Medulla oblongata (tissue), 1 donor: ENCODE measurements around the gene DCC.

Experiments
- DNase-seq: peaks from one replicate; pipeline ENCODE4 v3.0.0-alpha.2; 2015; ENCODE audit errors: extremely low spot score

Gene DCC, protein sequence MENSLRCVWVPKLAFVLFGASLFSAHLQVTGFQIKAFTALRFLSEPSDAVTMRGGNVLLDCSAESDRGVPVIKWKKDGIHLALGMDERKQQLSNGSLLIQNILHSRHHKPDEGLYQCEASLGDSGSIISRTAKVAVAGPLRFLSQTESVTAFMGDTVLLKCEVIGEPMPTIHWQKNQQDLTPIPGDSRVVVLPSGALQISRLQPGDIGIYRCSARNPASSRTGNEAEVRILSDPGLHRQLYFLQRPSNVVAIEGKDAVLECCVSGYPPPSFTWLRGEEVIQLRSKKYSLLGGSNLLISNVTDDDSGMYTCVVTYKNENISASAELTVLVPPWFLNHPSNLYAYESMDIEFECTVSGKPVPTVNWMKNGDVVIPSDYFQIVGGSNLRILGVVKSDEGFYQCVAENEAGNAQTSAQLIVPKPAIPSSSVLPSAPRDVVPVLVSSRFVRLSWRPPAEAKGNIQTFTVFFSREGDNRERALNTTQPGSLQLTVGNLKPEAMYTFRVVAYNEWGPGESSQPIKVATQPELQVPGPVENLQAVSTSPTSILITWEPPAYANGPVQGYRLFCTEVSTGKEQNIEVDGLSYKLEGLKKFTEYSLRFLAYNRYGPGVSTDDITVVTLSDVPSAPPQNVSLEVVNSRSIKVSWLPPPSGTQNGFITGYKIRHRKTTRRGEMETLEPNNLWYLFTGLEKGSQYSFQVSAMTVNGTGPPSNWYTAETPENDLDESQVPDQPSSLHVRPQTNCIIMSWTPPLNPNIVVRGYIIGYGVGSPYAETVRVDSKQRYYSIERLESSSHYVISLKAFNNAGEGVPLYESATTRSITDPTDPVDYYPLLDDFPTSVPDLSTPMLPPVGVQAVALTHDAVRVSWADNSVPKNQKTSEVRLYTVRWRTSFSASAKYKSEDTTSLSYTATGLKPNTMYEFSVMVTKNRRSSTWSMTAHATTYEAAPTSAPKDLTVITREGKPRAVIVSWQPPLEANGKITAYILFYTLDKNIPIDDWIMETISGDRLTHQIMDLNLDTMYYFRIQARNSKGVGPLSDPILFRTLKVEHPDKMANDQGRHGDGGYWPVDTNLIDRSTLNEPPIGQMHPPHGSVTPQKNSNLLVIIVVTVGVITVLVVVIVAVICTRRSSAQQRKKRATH (N-terminal part only)

GRCh38 chr18:52339891-52340371 is at the start of gene DCC:
Gene DCC (plus strand): TSS chr18:52340197. CDS start chr18:52340788, 591 bp downstream.
- DNase-seq = peak; percentile 86

- no peak for DNase-seq
These were observed 29.3 kb upstream of the DCC start for GRCh38 chr18:52310651-52311050.

DNA sequence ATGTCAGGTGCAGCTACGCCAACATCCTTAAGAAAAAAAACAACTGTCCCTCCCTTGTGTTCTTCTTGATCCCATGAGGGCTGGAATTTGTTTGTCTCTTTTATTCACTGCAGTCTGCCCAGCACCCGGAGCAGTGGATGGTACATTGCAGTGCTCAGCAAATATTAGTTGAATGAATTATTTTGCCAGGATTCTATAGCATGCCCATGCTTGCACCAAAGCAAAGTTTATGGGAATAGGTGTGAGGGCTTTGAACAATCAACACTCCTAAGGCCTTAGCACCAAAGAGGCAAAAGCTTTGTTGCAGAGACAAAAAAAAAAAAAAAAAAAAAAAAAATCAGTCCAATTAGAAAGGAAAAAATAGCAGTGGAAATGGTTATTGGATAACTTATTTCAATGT is 28.7 kb upstream of the DCC start:
- DNase-seq = no peak

- no peak for DNase-seq
These were observed 27.7 kb upstream of the DCC start for GRCh38 chr18:52312346-52312745.

DNA sequence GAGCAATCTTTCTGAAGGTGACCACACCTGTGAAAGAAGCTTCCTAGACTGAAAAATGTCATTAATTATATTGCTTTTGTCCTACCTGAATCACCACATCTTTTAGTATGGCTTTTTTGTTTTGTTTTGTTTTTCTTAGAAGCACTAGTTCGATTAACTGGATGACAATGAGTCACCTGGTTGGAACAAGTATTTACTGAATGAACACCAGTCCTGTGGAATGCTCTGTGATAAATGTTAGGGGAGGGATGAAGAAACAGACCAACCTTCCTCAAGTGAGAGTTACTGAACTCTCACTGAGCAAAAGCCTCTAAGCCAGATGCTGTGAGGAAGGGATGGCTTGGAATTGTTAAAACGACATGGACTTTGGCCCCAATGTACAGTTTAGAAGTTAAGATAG is 26.8 kb upstream of the DCC start:
- no peak for DNase-seq

- DNase-seq = no peak
These were observed 20.5 kb upstream of the DCC start for GRCh38 chr18:52319424-52319983.

DNA sequence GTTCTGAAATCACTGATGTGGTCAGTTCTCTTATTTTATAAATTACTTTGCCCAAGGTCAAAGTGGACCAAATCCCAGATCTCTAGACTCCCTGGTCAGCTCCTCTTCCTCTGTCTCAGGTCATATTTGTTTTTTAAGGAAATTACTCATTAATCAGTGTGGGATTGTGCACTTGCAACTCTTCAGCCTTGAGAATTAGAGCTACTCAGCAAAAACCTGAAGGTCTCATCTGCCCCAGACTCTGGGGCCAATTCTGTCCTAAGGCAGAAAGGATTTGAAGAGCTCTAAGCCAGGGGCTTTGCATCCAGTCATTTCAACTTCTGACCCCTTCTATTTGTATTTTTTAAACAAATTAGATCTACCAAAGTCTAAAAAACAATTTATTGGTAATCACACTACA is 17.7 kb upstream of the DCC start:
- DNase-seq = no peak

- DNase-seq = no peak
These were observed 16.2 kb upstream of the DCC start for GRCh38 chr18:52323802-52324201.

DNA sequence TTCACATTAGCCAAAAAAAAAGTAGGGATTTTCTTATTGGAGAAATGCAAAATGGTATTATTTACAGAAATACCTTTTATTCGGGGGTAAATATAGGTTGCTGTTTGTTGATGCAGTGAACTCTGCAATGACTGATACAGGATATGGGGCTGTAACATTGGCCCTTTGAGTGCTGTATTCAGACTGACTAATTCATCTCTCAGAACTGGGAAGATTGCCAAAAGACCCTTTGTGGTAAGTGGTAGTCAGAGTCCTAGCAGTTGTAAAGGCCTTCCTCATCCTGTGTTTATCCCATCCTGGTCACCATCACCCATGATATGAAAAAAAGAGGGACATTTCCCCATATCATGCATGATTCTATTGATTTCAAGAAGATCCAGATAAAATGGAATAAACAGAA is 14.0 kb upstream of the DCC start:
- no peak for DNase-seq

DNA sequence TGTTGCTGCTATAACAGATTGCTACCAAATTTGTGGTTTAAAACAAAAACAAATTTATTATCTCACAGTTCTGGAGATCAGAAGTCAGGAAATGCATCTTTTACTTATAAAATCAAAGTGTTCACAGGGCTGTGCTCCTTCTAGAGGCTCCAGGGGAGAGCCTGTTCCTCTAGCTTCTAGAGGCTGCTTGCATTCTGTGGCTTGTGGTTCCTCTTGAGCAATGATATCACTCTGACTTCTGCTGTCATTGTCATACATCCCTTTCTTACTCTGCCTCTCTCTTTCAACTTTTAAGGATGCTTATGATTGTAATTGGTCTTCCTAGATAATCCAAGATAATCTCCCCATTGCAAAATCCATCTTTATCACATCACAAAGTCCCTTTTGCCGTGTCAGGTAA is 6.1 kb upstream of the DCC start:
- DNase-seq = no peak

DNA sequence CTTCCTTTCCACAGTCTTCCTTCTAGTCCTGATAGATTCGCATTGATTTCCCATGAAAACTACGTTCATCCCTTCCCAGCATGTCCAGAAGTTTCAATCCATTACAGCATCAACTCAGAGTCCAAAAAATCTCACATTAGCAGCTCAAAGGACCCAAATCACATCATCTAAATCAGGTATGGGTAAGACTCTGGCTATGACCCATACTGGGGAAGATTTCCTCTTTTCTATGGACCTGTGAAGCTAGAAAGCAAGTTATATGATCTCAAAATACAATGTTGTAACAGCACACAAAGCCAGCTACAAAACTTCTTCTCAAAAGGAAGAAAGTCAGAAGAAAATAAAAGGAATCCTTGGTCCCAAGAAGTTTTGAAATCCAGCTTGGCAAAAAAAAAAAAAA is 5.7 kb upstream of the DCC start:
- no peak for DNase-seq

DNA sequence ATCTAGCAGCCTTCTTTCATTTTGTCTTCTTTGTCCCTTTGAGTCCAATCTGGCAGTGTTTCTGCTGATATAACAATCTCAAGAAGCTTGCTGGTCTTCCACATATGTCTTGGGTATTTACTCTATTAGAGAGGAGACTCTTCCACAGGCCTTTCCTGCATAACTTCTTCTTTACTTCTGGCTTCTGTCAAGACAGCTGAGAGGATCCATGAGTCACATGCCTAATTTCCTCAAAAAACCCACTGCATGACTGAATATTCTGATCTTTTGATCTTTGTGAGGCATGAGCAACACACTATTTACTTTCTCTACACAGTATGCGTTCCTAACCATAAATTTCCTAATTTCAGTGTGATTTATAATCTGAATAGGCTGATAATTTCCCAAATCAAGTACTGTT is 5.1 kb upstream of the DCC start:
- no peak for DNase-seq

DNA sequence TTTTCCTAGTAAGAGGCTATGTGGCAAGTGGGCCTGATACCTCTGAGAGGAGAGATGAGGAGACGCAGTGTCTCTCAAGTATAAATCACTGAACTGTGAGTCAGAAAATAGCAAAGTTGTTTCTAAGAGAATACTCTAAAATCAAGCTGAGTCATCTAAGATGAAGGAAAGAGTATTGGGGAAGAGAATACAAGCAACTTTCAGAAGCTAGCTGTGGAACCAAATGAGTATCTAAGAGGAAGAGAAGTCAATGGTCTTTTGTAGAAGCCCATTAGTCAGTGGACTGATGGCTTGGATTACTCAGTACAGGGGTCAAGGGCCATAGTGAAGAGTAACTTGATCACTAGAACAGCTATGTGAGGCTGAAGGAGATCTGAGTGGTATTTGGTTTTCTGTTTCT is 2.7 kb upstream of the DCC start:
- DNase-seq = no peak

DNA sequence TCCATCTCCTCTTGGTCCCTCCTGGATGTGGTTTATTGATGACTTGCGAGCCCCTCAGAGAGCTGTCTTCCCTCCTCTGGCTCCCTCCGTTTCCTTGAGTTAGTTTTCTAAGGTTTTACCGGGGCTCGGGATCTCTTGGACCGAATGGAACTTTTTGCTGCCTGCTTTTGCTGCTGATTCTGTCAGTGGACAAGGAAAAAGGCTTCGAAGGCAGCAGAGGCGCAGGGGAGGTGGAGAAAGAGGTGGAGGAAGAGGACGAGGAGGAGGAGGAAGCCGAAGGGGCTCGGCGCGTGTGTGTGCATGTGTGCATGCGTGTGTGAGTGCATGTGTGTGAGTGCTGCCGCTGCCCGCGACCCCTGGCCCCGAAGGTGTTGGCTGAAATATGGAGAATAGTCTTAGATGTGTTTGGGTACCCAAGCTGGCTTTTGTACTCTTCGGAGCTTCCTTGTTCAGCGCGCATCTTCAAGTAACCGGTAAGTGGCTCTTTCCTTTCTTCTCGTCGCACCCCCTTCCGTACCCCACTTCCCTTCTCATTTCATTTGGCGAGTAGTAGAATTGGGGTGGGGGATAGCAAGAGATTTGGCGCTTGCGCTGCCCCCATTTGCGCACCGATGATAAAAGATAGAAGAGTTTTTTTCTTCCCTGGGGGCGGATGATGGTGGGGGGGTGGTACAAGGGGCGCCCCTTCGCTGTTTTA is 557 bp downstream of the DCC start:
- no peak for DNase-seq

DNA sequence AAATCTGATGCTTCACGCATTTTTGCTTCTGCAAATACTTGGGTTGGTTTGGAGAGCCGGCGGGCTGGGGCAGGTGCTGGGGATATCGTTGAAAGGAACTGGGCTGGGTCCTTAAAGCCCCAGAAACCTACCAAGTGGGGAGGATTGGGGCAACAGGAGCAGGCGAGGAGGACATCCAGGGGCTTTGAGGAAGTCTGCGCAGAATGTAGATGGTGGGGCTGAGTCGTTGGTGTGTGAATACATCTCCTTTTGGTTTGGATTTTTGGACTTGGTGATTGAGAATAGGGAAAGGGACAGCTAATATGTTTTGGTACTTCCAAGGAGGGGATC is 1.1 kb downstream of the DCC start:
- no peak for DNase-seq

DNA sequence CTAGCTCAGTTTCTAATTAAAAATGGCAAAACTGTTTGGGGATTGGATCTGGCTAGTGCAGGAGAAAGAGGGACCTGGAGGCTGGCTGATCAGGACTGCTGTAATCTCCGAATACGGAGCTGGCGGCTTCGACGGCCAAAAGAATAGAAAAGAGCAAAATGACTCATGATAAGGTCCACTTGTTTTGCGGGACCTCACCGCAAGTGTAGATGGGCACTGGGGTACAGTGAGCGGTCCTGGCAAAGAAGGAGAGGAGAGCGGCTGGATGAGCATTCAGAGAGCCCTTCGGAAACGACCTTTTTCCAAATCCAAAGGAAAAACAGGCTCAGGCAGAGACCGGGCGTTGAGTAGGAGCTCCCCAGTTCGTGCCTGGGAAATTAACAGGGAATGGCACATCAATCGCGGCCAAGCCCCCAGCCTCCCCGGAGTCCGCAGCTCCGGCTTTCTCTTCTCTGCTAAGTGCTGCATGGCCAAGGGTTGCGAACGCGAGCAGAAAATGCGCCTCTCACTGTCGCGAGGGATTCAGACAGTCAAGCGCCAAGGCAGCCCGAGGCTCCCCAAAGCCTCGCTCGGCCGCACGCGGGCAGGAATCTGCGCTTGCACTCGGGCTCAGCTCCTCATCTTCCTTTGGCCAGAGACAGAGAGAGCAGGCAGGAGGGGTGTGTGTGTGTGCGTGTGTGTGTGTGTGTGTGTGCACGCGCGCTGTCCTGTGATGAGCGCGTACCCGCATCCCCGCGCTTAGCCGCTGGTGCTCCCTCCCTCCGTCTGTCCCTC is 1.8 kb downstream of the DCC start:
- peak; percentile 44 for DNase-seq

DNA sequence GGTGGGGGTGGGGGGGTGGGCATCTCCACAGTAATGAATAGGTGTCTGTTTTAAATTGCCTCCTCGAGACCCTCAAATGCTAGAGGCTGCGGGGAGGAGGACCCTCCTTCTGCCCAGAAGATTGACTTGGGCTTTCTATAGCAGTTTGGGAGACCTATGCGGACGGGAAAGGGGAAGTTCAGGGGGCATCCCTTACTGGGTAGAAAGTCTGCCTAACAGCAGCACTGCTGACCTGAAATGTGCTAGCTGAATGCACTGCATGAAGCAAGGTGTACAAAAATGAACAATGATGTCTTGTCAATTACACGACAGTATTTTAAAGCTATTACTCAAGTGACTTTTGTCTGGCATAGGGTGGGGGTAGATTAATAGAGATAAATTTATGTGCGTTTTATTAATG is 2.5 kb downstream of the DCC start:
- DNase-seq = no peak

DNA sequence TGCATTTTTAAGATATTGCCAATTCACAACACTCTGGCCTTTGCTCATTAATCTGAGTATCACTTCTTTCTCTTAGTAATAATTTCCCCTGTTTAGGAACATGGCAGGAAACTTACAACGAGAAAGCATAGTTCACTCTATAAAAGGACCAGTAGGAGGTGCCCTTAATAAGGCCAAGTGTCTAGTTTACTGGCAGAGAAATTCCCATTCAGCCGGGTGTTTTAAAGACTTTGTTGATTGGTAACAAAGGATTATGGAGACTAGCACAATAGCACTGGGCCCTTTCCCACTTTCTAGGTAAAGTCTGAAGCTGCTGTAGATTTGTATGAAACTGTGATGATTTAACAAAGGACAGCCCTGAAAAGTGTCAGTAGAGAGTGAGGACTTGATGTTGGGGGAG is 3.1 kb downstream of the DCC start:
- peak; percentile 85 for DNase-seq

DNA sequence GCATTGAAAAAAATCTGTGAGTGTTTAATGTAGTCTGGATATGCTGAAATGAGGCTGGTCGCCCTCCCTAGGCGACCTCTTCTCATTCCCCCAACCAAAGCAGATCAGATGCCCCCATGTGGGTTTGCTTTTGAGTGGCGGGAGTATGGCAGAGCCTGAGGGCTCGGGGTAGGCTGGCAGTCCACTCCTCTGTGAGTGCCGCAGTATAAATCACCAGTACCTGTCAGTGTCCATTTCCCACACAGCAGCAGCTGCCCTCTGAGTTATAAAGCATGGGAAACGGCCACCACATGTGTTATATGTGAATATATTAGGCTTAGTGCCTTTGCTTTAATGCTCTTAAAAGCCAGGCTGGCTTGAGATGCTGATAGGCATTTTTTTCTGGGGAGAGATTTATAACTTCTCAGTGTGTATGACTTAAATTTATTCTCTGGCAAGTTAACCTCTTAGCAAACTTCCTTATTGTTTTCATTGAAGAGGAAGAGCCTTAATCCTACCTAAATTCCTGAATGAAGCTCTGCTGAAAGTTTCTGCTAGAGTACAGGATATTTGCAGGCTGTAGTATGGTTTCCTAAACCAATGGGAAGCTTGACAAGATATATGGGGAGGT is 3.8 kb downstream of the DCC start:
- DNase-seq = no peak

- DNase-seq = no peak
These were observed 4.9 kb downstream of the DCC start for GRCh38 chr18:52344881-52345280.
